ENCODE data around the gene PRKCA.

- no peak for TF ChIP-seq CTCF (IDR thresholded peaks at IDR 0.05; ENCODE audit: insufficient read depth, low read length)
- TF ChIP-seq POLR2AphosphoS5 (IDR thresholded peaks at IDR 0.05; ENCODE audit: low read depth), result no peak
- no peak for TF ChIP-seq GABPA (IDR thresholded peaks at IDR 0.05; ENCODE audit: low read depth)
- TF ChIP-seq, protein P1, sequence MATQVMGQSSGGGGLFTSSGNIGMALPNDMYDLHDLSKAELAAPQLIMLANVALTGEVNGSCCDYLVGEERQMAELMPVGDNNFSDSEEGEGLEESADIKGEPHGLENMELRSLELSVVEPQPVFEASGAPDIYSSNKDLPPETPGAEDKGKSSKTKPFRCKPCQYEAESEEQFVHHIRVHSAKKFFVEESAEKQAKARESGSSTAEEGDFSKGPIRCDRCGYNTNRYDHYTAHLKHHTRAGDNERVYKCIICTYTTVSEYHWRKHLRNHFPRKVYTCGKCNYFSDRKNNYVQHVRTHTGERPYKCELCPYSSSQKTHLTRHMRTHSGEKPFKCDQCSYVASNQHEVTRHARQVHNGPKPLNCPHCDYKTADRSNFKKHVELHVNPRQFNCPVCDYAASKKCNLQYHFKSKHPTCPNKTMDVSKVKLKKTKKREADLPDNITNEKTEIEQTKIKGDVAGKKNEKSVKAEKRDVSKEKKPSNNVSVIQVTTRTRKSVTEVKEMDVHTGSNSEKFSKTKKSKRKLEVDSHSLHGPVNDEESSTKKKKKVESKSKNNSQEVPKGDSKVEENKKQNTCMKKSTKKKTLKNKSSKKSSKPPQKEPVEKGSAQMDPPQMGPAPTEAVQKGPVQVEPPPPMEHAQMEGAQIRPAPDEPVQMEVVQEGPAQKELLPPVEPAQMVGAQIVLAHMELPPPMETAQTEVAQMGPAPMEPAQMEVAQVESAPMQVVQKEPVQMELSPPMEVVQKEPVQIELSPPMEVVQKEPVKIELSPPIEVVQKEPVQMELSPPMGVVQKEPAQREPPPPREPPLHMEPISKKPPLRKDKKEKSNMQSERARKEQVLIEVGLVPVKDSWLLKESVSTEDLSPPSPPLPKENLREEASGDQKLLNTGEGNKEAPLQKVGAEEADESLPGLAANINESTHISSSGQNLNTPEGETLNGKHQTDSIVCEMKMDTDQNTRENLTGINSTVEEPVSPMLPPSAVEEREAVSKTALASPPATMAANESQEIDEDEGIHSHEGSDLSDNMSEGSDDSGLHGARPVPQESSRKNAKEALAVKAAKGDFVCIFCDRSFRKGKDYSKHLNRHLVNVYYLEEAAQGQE (IDR thresholded peaks at IDR 0.05; ENCODE audit: insufficient replicate concordance, low read depth), result no peak
- no peak for TF ChIP-seq SPI1 (IDR thresholded peaks at IDR 0.05; ENCODE audit: borderline replicate concordance, low read depth)
Measured at GRCh38 chr17:66560691-66561090, 258.3 kb downstream of the PRKCA start.

Data from HL-60 (cell line).